HAP-1 (cell line): ENCODE results near the gene EEA1.
"Not testable (repeated sequence)": the region's sequence is repeated elsewhere in the genome, so short reads cannot be mapped to it uniquely, and the experiment has no call there.

ENCODE experiments used
- DNase-seq, 2 experiments: peaks; one replicate each; pipeline ENCODE4 v3.0.0-alpha.2; 2016 to 2020; ENCODE audit warnings: low spot score in 2 of 2
- H3K27me3 ChIP-seq: fragments of 250-450 bp; sonication (Bioruptor Pico); 2 replicates; pipeline ENCODE4 v1.5.1; 2020; ENCODE audit warnings: low read depth, mild to moderate bottlenecking, moderate library complexity
- H3K36me3 ChIP-seq: fragments of 250-450 bp; sonication (Bioruptor Pico); replicated peaks from 2 replicates; pipeline ENCODE4 v1.5.1; 2020; ENCODE audit warnings: mild to moderate bottlenecking
- H3K4me1 ChIP-seq: fragments of 250-450 bp; sonication (Bioruptor Pico); 2 replicates; pipeline ENCODE4 v1.5.1; 2020; ENCODE audit warnings: mild to moderate bottlenecking
- H3K4me3 ChIP-seq: fragments of 250-450 bp; sonication (Bioruptor Pico); 2 replicates; pipeline ENCODE4 v1.5.1; 2020; ENCODE audit warnings: mild to moderate bottlenecking, moderate library complexity
- H3K9me3 ChIP-seq: fragments of 250-450 bp; sonication (Bioruptor Pico); 2 replicates; pipeline ENCODE4 v1.5.1; 2020; ENCODE audit warnings: mild to moderate bottlenecking, moderate library complexity
- in situ Hi-C: fragments of 300-500 bp; cut with MboI; formaldehyde crosslinking; loops from 3 replicates; pipeline ENCODE4 v1.14.3; 2020; ENCODE audit warnings: low sequenced_read_pairs, inconsistent platforms, mixed read lengths

Gene EEA1

GRCh38 chr12:92928962-92929915 is at the start of gene EEA1:
TSS of gene EEA1 (minus strand) at chr12:92929295. CDS start at chr12:92929066, 229 bp downstream.
- peaks cover 42% of the 10 kb centered on the region for H3K4me1 ChIP-seq
- H3K9me3 ChIP-seq, result no peaks in the 10 kb centered on the region
- H3K27me3 ChIP-seq, result no peaks in the 10 kb centered on the region
- in situ Hi-C loops, result no loop called here
- peak within 1 kb of the TSS; percentile 58 for H3K4me3 ChIP-seq
- H3K36me3 ChIP-seq, result no peaks in the 10 kb centered on the region
- DNase-seq, result peak; percentile 94 to 97

- in situ Hi-C loops, result loop anchor here (25.0 kb wide), 1 partner anchor 191 kb away; no protein-coding TSS in a partner anchor
- H3K4me3 ChIP-seq, result no peak overlapping the region
Measured at GRCh38 chr12:92978607-92979006, 49.5 kb upstream of the EEA1 start.

GRCh38 chr12:92977326-92977725 is 48.2 kb upstream of the EEA1 start:
- H3K9me3 ChIP-seq, result peaks cover 10% of the 10 kb centered on the region
- H3K4me3 ChIP-seq, result no peak overlapping the region
- peaks cover 3% of the 10 kb centered on the region; the same call in 1 of the 2 replicates for H3K36me3 ChIP-seq
- no peaks in the 10 kb centered on the region for H3K4me1 ChIP-seq
- in situ Hi-C loops, result loop anchor here (25.0 kb wide), 1 partner anchor 190 kb away; no protein-coding TSS in a partner anchor
- H3K27me3 ChIP-seq, result no peaks in the 10 kb centered on the region
- no peak for DNase-seq

More at GRCh38 chr12:92978607-92979006, 49.5 kb upstream of the EEA1 start:
- peaks cover 3% of the 10 kb centered on the region; the same call in 1 of the 2 replicates for H3K36me3 ChIP-seq
- no peak for DNase-seq
- no peaks in the 10 kb centered on the region for H3K4me1 ChIP-seq
- no peaks in the 10 kb centered on the region for H3K27me3 ChIP-seq
- peaks cover 10% of the 10 kb centered on the region for H3K9me3 ChIP-seq

- Histone ChIP-seq H3K4me3 (no peak overlapping the region), H3K9me3 (peaks cover 13% of the 10 kb centered on the region), H3K36me3 (no peaks in the 10 kb centered on the region), H3K4me1 (peaks cover 6% of the 10 kb centered on the region), H3K27me3 (no peaks in the 10 kb centered on the region)
- DNase-seq, result no peak
- in situ Hi-C loops, result loop anchor here (25.0 kb wide), 1 partner anchor 187 kb away; no protein-coding TSS in a partner anchor
Measured at GRCh38 chr12:92974759-92975158, 45.7 kb upstream of the EEA1 start.

GRCh38 chr12:92973614-92974013 is 44.5 kb upstream of the EEA1 start:
- DNase-seq, result no peak

GRCh38 chr12:92971859-92972524 is 42.9 kb upstream of the EEA1 start:
- DNase-seq, result no peak
- in situ Hi-C loops, result no loop called here
- H3K27me3 ChIP-seq, result no peaks in the 10 kb centered on the region
- H3K36me3 ChIP-seq, result no peaks in the 10 kb centered on the region
- no peak overlapping the region for H3K4me3 ChIP-seq
- H3K9me3 ChIP-seq, result peaks cover 13% of the 10 kb centered on the region
- peaks cover 6% of the 10 kb centered on the region for H3K4me1 ChIP-seq

More at GRCh38 chr12:92973614-92974013, 44.5 kb upstream of the EEA1 start:
- Histone ChIP-seq H3K36me3 (no peaks in the 10 kb centered on the region), H3K27me3 (no peaks in the 10 kb centered on the region), H3K4me3 (no peak overlapping the region), H3K4me1 (peaks cover 6% of the 10 kb centered on the region), H3K9me3 (peaks cover 13% of the 10 kb centered on the region)
- in situ Hi-C loops, result no loop called here

GRCh38 chr12:92968176-92968813 is 39.2 kb upstream of the EEA1 start:
- peaks cover 3% of the 10 kb centered on the region; the same call in 1 of the 2 replicates for H3K9me3 ChIP-seq
- in situ Hi-C loops, result no loop called here
- H3K27me3 ChIP-seq, result no peaks in the 10 kb centered on the region
- no peak overlapping the region for H3K4me3 ChIP-seq
- H3K4me1 ChIP-seq, result peaks cover 18% of the 10 kb centered on the region
- no peak for DNase-seq
- no peaks in the 10 kb centered on the region for H3K36me3 ChIP-seq

GRCh38 chr12:92964378-92964777 is 35.3 kb upstream of the EEA1 start:
- H3K36me3 ChIP-seq, H3K27me3 ChIP-seq, H3K9me3 ChIP-seq, H3K4me3 ChIP-seq, in situ Hi-C loops: not testable (repeated sequence)
- H3K4me1 ChIP-seq, result peaks cover 12% of the 10 kb centered on the region
- DNase-seq, result peak in 1 of 2 experiments; percentile 74

GRCh38 chr12:92961949-92962348 is 32.9 kb upstream of the EEA1 start:
- Histone ChIP-seq H3K9me3 (peaks cover 10% of the 10 kb centered on the region), H3K4me1 (peaks cover 12% of the 10 kb centered on the region), H3K27me3 (no peaks in the 10 kb centered on the region), H3K4me3 (no peak overlapping the region), H3K36me3 (no peaks in the 10 kb centered on the region)
- in situ Hi-C loops, result no loop called here
- no peak for DNase-seq

- no peaks in the 10 kb centered on the region for H3K36me3 ChIP-seq
- no peaks in the 10 kb centered on the region for H3K27me3 ChIP-seq
- in situ Hi-C loops, result no loop called here
- no peaks in the 10 kb centered on the region for H3K4me1 ChIP-seq
- H3K9me3 ChIP-seq, result peaks cover 24% of the 10 kb centered on the region
- DNase-seq, result no peak
- no peak overlapping the region for H3K4me3 ChIP-seq
Measured at GRCh38 chr12:92955997-92956663, 27.0 kb upstream of the EEA1 start.

- no peak for DNase-seq
- peaks cover 24% of the 10 kb centered on the region for H3K9me3 ChIP-seq
Measured at GRCh38 chr12:92953747-92954146, 24.7 kb upstream of the EEA1 start.

GRCh38 chr12:92952394-92952793 is 23.3 kb upstream of the EEA1 start:
- Histone ChIP-seq H3K9me3 (peaks cover 18% of the 10 kb centered on the region), H3K4me1 (no peaks in the 10 kb centered on the region), H3K4me3 (no peak overlapping the region), H3K27me3 (no peaks in the 10 kb centered on the region), H3K36me3 (no peaks in the 10 kb centered on the region)
- in situ Hi-C loops, result no loop called here
- DNase-seq, result no peak

More at GRCh38 chr12:92953747-92954146, 24.7 kb upstream of the EEA1 start:
- in situ Hi-C loops, result no loop called here
- Histone ChIP-seq H3K4me1 (no peaks in the 10 kb centered on the region), H3K4me3 (no peak overlapping the region), H3K36me3 (no peaks in the 10 kb centered on the region), H3K27me3 (no peaks in the 10 kb centered on the region)

- Histone ChIP-seq H3K36me3 (no peaks in the 10 kb centered on the region), H3K27me3 (no peaks in the 10 kb centered on the region), H3K4me1 (0 out of 2 replicates have a peak, but pooled peaks cover under 1% of the 10 kb centered on the region), H3K4me3 (no peak overlapping the region), H3K9me3 (peaks cover 11% of the 10 kb centered on the region; the same call in 1 of the 2 replicates)
- no peak for DNase-seq
- in situ Hi-C loops, result no loop called here
Measured at GRCh38 chr12:92951006-92951405, 21.9 kb upstream of the EEA1 start.
